H1 (cell line): ENCODE results near the gene LIPG. TPM values are rescaled to one million over a fixed set of nuclear protein-coding genes. Genes with fewer than 3 reads are reported as not detected.

Source experiments
- CTCF ChIA-PET: fragments of 300-600 bp; sonication (Branson Sonifier 250); formaldehyde crosslinking; loops from one replicate; lab custom pipeline; 2021; ENCODE audit not compliant: partially characterized antibody; lab: Charles Lee
- POLR2A ChIA-PET: fragments of 300-600 bp; sonication (Branson Sonifier 250); formaldehyde crosslinking; loops from one replicate; lab custom pipeline; 2021; ENCODE audit warnings: inconsistent platforms; ENCODE audit not compliant: partially characterized antibody; lab: Charles Lee
- DNase-seq, 2 experiments: peaks; one replicate each; pipeline versions ENCODE4 v3.0.0 to v3.0.0-alpha.2; 2010 to 2022; ENCODE audit warnings: low spot score in 2 of 2, low read depth in 1 of 2, mixed read lengths in 1 of 2
- FAIRE-seq: peaks from 2 replicates; lab custom pipeline; 2011; peaks lifted over from hg19 to GRCh38; lab: Jason Lieb, UNC
- H2AFZ ChIP-seq: 2 replicates; pipeline ENCODE4 v1.8.1; 2012; ENCODE audit warnings: low read length, inconsistent platforms
- H2AK5ac ChIP-seq: 2 replicates; pipeline ENCODE4 v1.6.1; 2013; ENCODE audit warnings: low read depth, low read length
- H2BK120ac ChIP-seq: replicated peaks from 2 replicates; pipeline ENCODE3; 2013; ENCODE audit warnings: low read depth, low read length, inconsistent platforms
- H2BK12ac ChIP-seq: 2 replicates; pipeline ENCODE4 v1.6.1; 2013; ENCODE audit warnings: low read depth, low read length
- H2BK15ac ChIP-seq: 2 replicates; pipeline ENCODE4 v1.6.1; 2013; ENCODE audit warnings: low read length
- H2BK20ac ChIP-seq: 2 replicates; pipeline ENCODE4 v1.6.1; 2013; ENCODE audit warnings: low read length
- H2BK5ac ChIP-seq: 2 replicates; pipeline ENCODE4 v1.6.1; 2013; ENCODE audit warnings: low read depth, low read length
- H3K14ac ChIP-seq: 2 replicates; pipeline ENCODE4 v1.6.1; 2013; ENCODE audit warnings: inconsistent platforms; ENCODE audit not compliant: insufficient read length
- H3K18ac ChIP-seq: 2 replicates; pipeline ENCODE4 v1.6.1; 2013; ENCODE audit warnings: low read length; ENCODE audit errors: extremely low read depth
- H3K23ac ChIP-seq: 2 replicates; pipeline ENCODE4 v1.6.1; 2013; ENCODE audit warnings: inconsistent platforms; ENCODE audit not compliant: insufficient read length
- H3K23me2 ChIP-seq: 2 replicates; pipeline ENCODE4 v1.6.1; 2013; ENCODE audit warnings: low read depth, low read length
- H3K27ac ChIP-seq: 2 replicates; pipeline ENCODE4 v1.6.1; 2011; ENCODE audit warnings: low read depth, low read length, inconsistent platforms
- H3K27me3 ChIP-seq, 4 experiments: replicated peaks in 1 of 4; 1 replicate in 1 of 4; 2 replicates in 3 of 4; pipeline versions ENCODE4 v1.6.1 to v1.8.1; 2011 to 2013; ENCODE audit warnings: low read length in 3 of 4, mild to moderate bottlenecking in 3 of 4, inconsistent platforms in 2 of 4, mixed read lengths in 2 of 4, moderate library complexity in 1 of 4; ENCODE audit not compliant: control insufficient read depth in 3 of 4, insufficient read depth in 3 of 4; ENCODE audit errors: extremely low read depth in 1 of 4
- H3K36me3 ChIP-seq, 4 experiments: 2 replicates each; pipeline versions ENCODE4 v1.6.1 to v1.8.1; 2011 to 2013; ENCODE audit warnings: mild to moderate bottlenecking in 4 of 4, low read length in 3 of 4, moderate library complexity in 2 of 4, control low read depth in 1 of 4, inconsistent platforms in 1 of 4; ENCODE audit not compliant: insufficient read depth in 4 of 4, control insufficient read depth in 2 of 4
- H3K4ac ChIP-seq: replicated peaks from 2 replicates; pipeline ENCODE3; 2013; ENCODE audit warnings: low read length, low read depth, mixed read lengths, inconsistent platforms; ENCODE audit not compliant: insufficient read length
- H3K4me1 ChIP-seq, 4 experiments: replicated peaks in 1 of 4; 1 replicate in 1 of 4; 2 replicates in 3 of 4; pipeline versions ENCODE4 v1.6.1 to v1.8.1; 2011 to 2013; ENCODE audit warnings: low read length in 3 of 4, inconsistent platforms in 2 of 4, mixed read lengths in 1 of 4; ENCODE audit not compliant: insufficient read depth in 4 of 4, control insufficient read depth in 3 of 4
- H3K4me2 ChIP-seq, 2 experiments: 2 replicates each; pipeline versions ENCODE4 v1.6.1 to v1.8.1; 2011 to 2013; ENCODE audit warnings: low read depth in 2 of 2, low read length in 2 of 2, control low read depth in 1 of 2, inconsistent platforms in 1 of 2, mild to moderate bottlenecking in 1 of 2; ENCODE audit not compliant: insufficient read depth in 1 of 2
- H3K4me3 ChIP-seq, 4 experiments: fragments of 200-600, 300-600 bp in 1 of 4; sonication (generic), shearing (Covaris generic), sonication (Bioruptor Twin) in 1 of 4; 2 replicates each; pipeline versions ENCODE4 v1.5.1 to v1.8.1; 2011 to 2016; ENCODE audit warnings: low read length in 4 of 4, low read depth in 3 of 4, control low read depth in 2 of 4, inconsistent platforms in 2 of 4, mild to moderate bottlenecking in 2 of 4, mixed read lengths in 1 of 4, moderate library complexity in 1 of 4; ENCODE audit not compliant: insufficient read depth in 2 of 4; ENCODE audit errors: extremely low read depth in 1 of 4
- H3K56ac ChIP-seq: replicated peaks from 2 replicates; pipeline ENCODE3; 2013; ENCODE audit warnings: low read depth, mild to moderate bottlenecking, mixed read lengths, low read length, inconsistent platforms; ENCODE audit not compliant: insufficient read length
- H3K79me1 ChIP-seq: 2 replicates; pipeline ENCODE4 v1.6.1; 2013; ENCODE audit warnings: low read depth, low read length, control low read depth
- H3K79me2 ChIP-seq, 2 experiments: 2 replicates each; pipeline versions ENCODE4 v1.6.1 to v1.8.1; 2012 to 2013; ENCODE audit warnings: low read length in 2 of 2, mild to moderate bottlenecking in 2 of 2, inconsistent platforms in 1 of 2; ENCODE audit not compliant: insufficient read depth in 2 of 2, control insufficient read depth in 1 of 2
- H3K9ac ChIP-seq, 4 experiments: replicated peaks in 1 of 4; 1 replicate in 1 of 4; 2 replicates in 3 of 4; pipeline versions ENCODE4 v1.6.1 to v1.8.1; 2011 to 2013; ENCODE audit warnings: low read depth in 3 of 4, low read length in 3 of 4, control low read depth in 2 of 4, mild to moderate bottlenecking in 2 of 4, moderate library complexity in 2 of 4, inconsistent platforms in 1 of 4; ENCODE audit errors: extremely low read depth in 1 of 4
- H3K9me3 ChIP-seq, 2 experiments: 2 replicates each; pipeline versions ENCODE4 v1.6.1 to v1.8.1; 2012 to 2013; ENCODE audit warnings: mild to moderate bottlenecking in 2 of 2, moderate library complexity in 2 of 2, control low read depth in 1 of 2, inconsistent platforms in 1 of 2, low read depth in 1 of 2, low read length in 1 of 2, mixed read lengths in 1 of 2; ENCODE audit not compliant: insufficient read depth in 2 of 2
- H4K20me1 ChIP-seq, 2 experiments: replicated peaks in 1 of 2; 2 replicates each; pipeline versions ENCODE3 to v1.8.1; 2011 to 2013; ENCODE audit warnings: inconsistent platforms in 2 of 2, low read length in 2 of 2, mild to moderate bottlenecking in 1 of 2; ENCODE audit not compliant: insufficient read depth in 2 of 2, control insufficient read depth in 1 of 2
- H4K5ac ChIP-seq: 2 replicates; pipeline ENCODE4 v1.6.1; 2013; ENCODE audit warnings: low read length, low read depth, mixed read lengths, inconsistent platforms; ENCODE audit not compliant: insufficient read length
- H4K8ac ChIP-seq: 2 replicates; pipeline ENCODE4 v1.8.0; 2013; ENCODE audit warnings: mild to moderate bottlenecking, moderate library complexity, low read length, inconsistent platforms; ENCODE audit not compliant: insufficient read depth; ENCODE audit errors: extremely low read depth
- H4K91ac ChIP-seq: replicated peaks from 2 replicates; pipeline ENCODE3; 2013; ENCODE audit warnings: low read length, mixed read lengths, inconsistent platforms; ENCODE audit not compliant: insufficient read length
- BACH1 ChIP-seq: IDR thresholded peaks from 2 replicates; pipeline ENCODE4 v1.6.1; 2012; ENCODE audit warnings: low read length, improper control_type of control experiment
- BCL11A ChIP-seq, 2 experiments: IDR thresholded peaks; one replicate each; pipeline ENCODE4 v1.6.1; 2011; ENCODE audit warnings: low read depth in 2 of 2, low read length in 2 of 2, mild to moderate bottlenecking in 2 of 2
- CHD1 ChIP-seq: IDR thresholded peaks from 2 replicates; pipeline ENCODE4 v1.6.1; 2012; ENCODE audit warnings: low read depth, low read length, improper control_type of control experiment
- CREB1 ChIP-seq: IDR thresholded peaks from 2 replicates; pipeline ENCODE4 v1.6.1; 2012; ENCODE audit warnings: inconsistent platforms
- EZH2 ChIP-seq: fragments of 200-600 bp; sonication (generic); IDR thresholded peaks from 2 replicates; pipeline ENCODE4 v1.7.1; 2012; ENCODE audit warnings: low read depth, mild to moderate bottlenecking, moderate library complexity, low read length, inconsistent platforms; ENCODE audit not compliant: severe bottlenecking
- GTF2F1 ChIP-seq: IDR thresholded peaks from 2 replicates; pipeline ENCODE4 v1.6.1; 2012; ENCODE audit warnings: low read depth, low read length, improper control_type of control experiment, borderline replicate concordance
- HDAC6 ChIP-seq: IDR thresholded peaks from one replicate; pipeline ENCODE4 v1.7.1; 2012; ENCODE audit warnings: low read depth, mild to moderate bottlenecking, inconsistent platforms, low read length, moderate library complexity
- JUN ChIP-seq: IDR thresholded peaks from 2 replicates; pipeline ENCODE4 v1.6.1; 2011; ENCODE audit warnings: low read depth, mild to moderate bottlenecking, improper control_type of control experiment, low read length
- KDM5A ChIP-seq: fragments of 200-600 bp; IDR thresholded peaks from 2 replicates; pipeline ENCODE4 v1.7.1; 2012; ENCODE audit warnings: mild to moderate bottlenecking, low read length, inconsistent platforms, mixed read lengths
- RFX5 ChIP-seq: IDR thresholded peaks from 2 replicates; pipeline ENCODE4 v1.6.1; 2011; ENCODE audit warnings: low read depth, low read length, improper control_type of control experiment, borderline replicate concordance
- SIN3A ChIP-seq, 2 experiments: IDR thresholded peaks in 1 of 2; conservative IDR thresholded peaks in 1 of 2; 2 replicates each; pipeline ENCODE4 v1.6.1; 2011 to 2012; ENCODE audit warnings: low read length in 2 of 2, improper control_type of control experiment in 1 of 2, low read depth in 1 of 2, mild to moderate bottlenecking in 1 of 2
- SRF ChIP-seq: IDR thresholded peaks from 2 replicates; pipeline ENCODE4 v1.6.1; 2011; ENCODE audit warnings: mild to moderate bottlenecking, low read depth, low read length, moderate library complexity
- YY1 ChIP-seq: IDR thresholded peaks from 2 replicates; pipeline ENCODE4 v1.6.1; 2011; ENCODE audit warnings: low read depth, mild to moderate bottlenecking, low read length
- WGBS, 2 experiments: shearing (Covaris generic) in 1 of 2; methylation state at CpG; one replicate each; pipeline versions ENCODE4 v1.1.6 to v1.1.7; 2013 to 2015; ENCODE audit warnings: low lambda C conversion rate in 2 of 2, mixed read lengths in 2 of 2, inconsistent platforms in 1 of 2, low coverage in 1 of 2, missing lambda C conversion rate in 1 of 2; ENCODE audit not compliant: insufficient replicate concordance in 2 of 2, insufficient coverage in 1 of 2, insufficient read length in 1 of 2; ENCODE audit errors: extremely low coverage in 1 of 2, missing lambda C conversion rate in 1 of 2; 5-methylcytosine and 5-hydroxymethylcytosine counted together
- polyA plus RNA-seq, 7 experiments: library from polyadenylated mRNA; depleted of rRNA in 3 of 7; stranded (reverse) in 5 of 7; unstranded in 2 of 7; fragments of >200 nt in 5 of 7; fragments of 200-250 nt in 2 of 7; gene quantifications; 1 replicate in 5 of 7; 2 replicates in 1 of 7; 4 replicates in 1 of 7; pipeline versions ENCODE4 v1.2.1 to v1.2.3, GENCODE V29; 2011 to 2013; ENCODE audit warnings: missing spikeins in 2 of 7, mixed read lengths in 2 of 7
- total RNA-seq: library from RNA; stranded (reverse); fragmentation: NEBNext Ultra II Directional; extraction: Animal tissue kit (Norgen Biotek cat#: 25700); gene quantifications from 2 replicates; pipeline ENCODE4 v1.2.1, GENCODE V29; 2021
- TF ChIP-seq, protein P1 (sequence below): IDR thresholded peaks from 2 replicates; pipeline ENCODE4 v1.6.1; 2012; ENCODE audit warnings: inconsistent platforms

LIPG gene
- total and polyA plus RNA-seq, 2 of the 8 experiments (the other 6 are each of a cell fraction or from before 2014, with no cell fraction given), result 9.2 to 9.8 TPM

DNA sequence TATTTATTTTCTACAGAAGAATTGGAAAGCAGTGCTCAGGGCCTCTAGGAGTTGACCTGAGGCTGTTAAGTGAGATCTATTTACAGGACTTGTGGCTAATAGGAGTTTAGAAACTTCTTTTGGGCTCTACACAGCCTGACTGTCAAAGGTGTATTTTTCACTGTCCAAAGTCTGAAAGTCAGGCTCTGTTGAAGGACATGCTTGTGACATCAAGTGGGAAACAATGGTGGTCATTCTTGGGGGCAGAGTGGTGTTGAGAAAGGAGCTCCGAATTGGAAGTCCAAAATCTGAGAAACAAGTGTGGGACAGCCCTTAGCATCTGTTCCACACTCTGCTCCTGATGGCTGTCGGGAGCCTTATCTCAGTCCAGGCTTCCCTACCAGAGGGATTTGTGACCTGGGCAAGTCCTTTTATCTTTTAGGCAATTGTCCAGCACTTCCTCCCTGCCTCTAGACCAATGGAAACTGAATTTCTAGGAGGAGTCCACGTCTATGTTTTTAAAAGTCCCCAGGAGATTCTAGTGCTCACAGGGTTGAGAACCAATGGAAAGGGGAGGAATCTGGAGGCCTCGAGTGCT is 76.4 kb downstream of the LIPG start:
- Histone ChIP-seq H2BK120ac (no peak overlapping the region), H2BK12ac (no peak overlapping the region), H3K9me3 (peaks cover 0 to 3% of the 10 kb centered on the region in 2 experiments; a peak in 1 of 4 replicates), H3K27ac (no peak overlapping the region), H3K4me2 (no peak overlapping the region), H3K56ac (no peak overlapping the region), H2AFZ (no peak overlapping the region), H3K79me1 (no peaks in the 10 kb centered on the region), H3K4me3 (no peak overlapping the region), H4K8ac (no peak overlapping the region), H3K9ac (no peak overlapping the region), H4K20me1 (no peaks in the 10 kb centered on the region), H3K27me3 (no peaks in the 10 kb centered on the region), H3K36me3 (no peaks in the 10 kb centered on the region), H2BK5ac (no peak overlapping the region), H3K23ac (no peak overlapping the region), H2AK5ac (no peak overlapping the region), H3K14ac (no peak overlapping the region), H3K4ac (no peak overlapping the region), H3K4me1 (no peaks in the 10 kb centered on the region), H3K23me2 (no peaks in the 10 kb centered on the region), H2BK20ac (no peak overlapping the region), H4K5ac (no peak overlapping the region), H4K91ac (no peak overlapping the region), H2BK15ac (no peak overlapping the region), H3K18ac (no peak overlapping the region), H3K79me2 (no peaks in the 10 kb centered on the region)
- WGBS, 2 experiments, result 85% methylated on average over 4 of the region's 4 CpGs; no CpG with 5 or more reads in 1 of the 2 experiments
- FAIRE-seq, result no peak
- ChIA-PET POLR2A (no interaction called here), CTCF (interaction anchor here (0.7 kb wide), 1 partner anchor 13 kb away, joined by 3 read pairs; no protein-coding TSS in a partner anchor)
- no peak for DNase-seq
- TF ChIP-seq BACH1, result no peak
- TF ChIP-seq, protein P1, sequence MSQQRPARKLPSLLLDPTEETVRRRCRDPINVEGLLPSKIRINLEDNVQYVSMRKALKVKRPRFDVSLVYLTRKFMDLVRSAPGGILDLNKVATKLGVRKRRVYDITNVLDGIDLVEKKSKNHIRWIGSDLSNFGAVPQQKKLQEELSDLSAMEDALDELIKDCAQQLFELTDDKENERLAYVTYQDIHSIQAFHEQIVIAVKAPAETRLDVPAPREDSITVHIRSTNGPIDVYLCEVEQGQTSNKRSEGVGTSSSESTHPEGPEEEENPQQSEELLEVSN, result no peak
- TF ChIP-seq CHD1, result no peak
- no peak for TF ChIP-seq GTF2F1
- TF ChIP-seq KDM5A, result no peak
- no peak for TF ChIP-seq SRF
- no peak for TF ChIP-seq EZH2
- TF ChIP-seq RFX5, result no peak
- TF ChIP-seq BCL11A (IDR thresholded peaks at IDR 0.05; ENCODE audit: low read depth in 2 of 2, low read length in 2 of 2), result no peak
- TF ChIP-seq JUN, result no peak
- TF ChIP-seq SIN3A (conservative IDR thresholded peaks at IDR 0.05 in 1 of 2, IDR thresholded peaks at IDR 0.05 in 1 of 2; ENCODE audit: low read depth in 1 of 2, low read length in 2 of 2), result no peak
- no peak for TF ChIP-seq YY1
- no peak for TF ChIP-seq CREB1
- no peak for TF ChIP-seq HDAC6
